Peyer's patch (tissue), 4 donors: ENCODE results near the gene PAX8. TPM values are rescaled to one million over a fixed set of nuclear protein-coding genes. Genes with fewer than 3 reads are reported as not detected.

Experiments
- DNase-seq, 3 donors: peaks; one replicate each; pipeline ENCODE4 v3.0.0-alpha.2; 2017 to 2019
- H3K27ac ChIP-seq, 4 donors: fragments of 200-600 bp; sonication (generic); one replicate each; pipeline ENCODE4 v1.5.1; 2016 to 2019
- H3K27me3 ChIP-seq, 2 donors: fragments of 200-600 bp; sonication (generic); one replicate each; pipeline ENCODE4 v1.5.1; 2019
- H3K36me3 ChIP-seq, 3 donors: fragments of 200-600 bp; sonication (generic); one replicate each; pipeline ENCODE4 v1.5.1; 2016 to 2019
- H3K4me1 ChIP-seq, 4 donors: fragments of 200-600 bp; sonication (generic); one replicate each; pipeline ENCODE4 v1.5.1; 2016 to 2019
- H3K4me3 ChIP-seq, 4 donors: fragments of 200-600 bp; sonication (generic); 1 replicate in 3 of 4; 2 replicates in 1 of 4; pipeline ENCODE4 v1.5.1; 2016 to 2019; ENCODE audit warnings: mild to moderate bottlenecking in 1 of 4
- H3K9me3 ChIP-seq, 4 donors: fragments of 200-600 bp; sonication (generic); one replicate each; pipeline ENCODE4 v1.5.1; 2016 to 2019; ENCODE audit warnings: mild to moderate bottlenecking in 1 of 4
- POLR2A ChIP-seq, 2 donors: fragments of 450-650 bp; IDR thresholded peaks; one replicate each; pipeline ENCODE4 v1.5.1; 2017; ENCODE audit warnings: antibody characterized with exemption in 2 of 2, mild to moderate bottlenecking in 2 of 2, moderate library complexity in 2 of 2
- total RNA-seq, 4 donors: library from RNA; depleted of rRNA; stranded (reverse); fragments of >200 nt; gene quantifications; one replicate each; pipeline ENCODE4 v1.1.0, GENCODE V29; 2016
- TF ChIP-seq, protein P1 (sequence below), 6 experiments: fragments of 450-650 bp in 4 of 6; fragments of 200-600 bp in 2 of 6; sonication (generic) in 1 of 6; IDR thresholded peaks; one replicate each; pipeline ENCODE4 v1.5.1; 2017 to 2019; ENCODE audit warnings: antibody characterized with exemption in 6 of 6, mild to moderate bottlenecking in 3 of 6, moderate library complexity in 1 of 6

PAX8 gene
- total RNA-seq, 4 donors from 2014 or later: 3.3 to 22.1 (median 14.2) TPM

- Histone ChIP-seq H3K4me1 (peaks cover 3 to 33% (median 13%) of the 10 kb centered on the region in 4 donors), H3K27me3 (no peaks in the 10 kb centered on the region), H3K27ac (peak overlapping the region; percentile 54 to 86 (median 80)), H3K36me3 (no peaks in the 10 kb centered on the region), H3K4me3 (no peak overlapping the region), H3K9me3 (no peaks in the 10 kb centered on the region)
- no peak for DNase-seq
- no peak for TF ChIP-seq POLR2A (IDR thresholded peaks at IDR 0.05)
- TF ChIP-seq, protein P1, sequence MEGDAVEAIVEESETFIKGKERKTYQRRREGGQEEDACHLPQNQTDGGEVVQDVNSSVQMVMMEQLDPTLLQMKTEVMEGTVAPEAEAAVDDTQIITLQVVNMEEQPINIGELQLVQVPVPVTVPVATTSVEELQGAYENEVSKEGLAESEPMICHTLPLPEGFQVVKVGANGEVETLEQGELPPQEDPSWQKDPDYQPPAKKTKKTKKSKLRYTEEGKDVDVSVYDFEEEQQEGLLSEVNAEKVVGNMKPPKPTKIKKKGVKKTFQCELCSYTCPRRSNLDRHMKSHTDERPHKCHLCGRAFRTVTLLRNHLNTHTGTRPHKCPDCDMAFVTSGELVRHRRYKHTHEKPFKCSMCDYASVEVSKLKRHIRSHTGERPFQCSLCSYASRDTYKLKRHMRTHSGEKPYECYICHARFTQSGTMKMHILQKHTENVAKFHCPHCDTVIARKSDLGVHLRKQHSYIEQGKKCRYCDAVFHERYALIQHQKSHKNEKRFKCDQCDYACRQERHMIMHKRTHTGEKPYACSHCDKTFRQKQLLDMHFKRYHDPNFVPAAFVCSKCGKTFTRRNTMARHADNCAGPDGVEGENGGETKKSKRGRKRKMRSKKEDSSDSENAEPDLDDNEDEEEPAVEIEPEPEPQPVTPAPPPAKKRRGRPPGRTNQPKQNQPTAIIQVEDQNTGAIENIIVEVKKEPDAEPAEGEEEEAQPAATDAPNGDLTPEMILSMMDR (IDR thresholded peaks at IDR 0.05): no peak
These were observed 110.8 kb downstream of the PAX8 start for GRCh38 chr2:113167962-113168340.

GRCh38 chr2:113167115-113167932, 111.4 kb downstream of the PAX8 start:
- Histone ChIP-seq H3K4me3 (no peak overlapping the region), H3K27me3 (no peaks in the 10 kb centered on the region), H3K4me1 (peaks cover 3 to 32% (median 10%) of the 10 kb centered on the region in 4 donors), H3K9me3 (no peaks in the 10 kb centered on the region), H3K36me3 (no peaks in the 10 kb centered on the region), H3K27ac (peak overlapping the region; percentile 54 to 86 (median 80))
- DNase-seq: peak in 2 of 3 donors; percentile 90 to 91
- TF ChIP-seq, protein P1 (IDR thresholded peaks at IDR 0.05): peak in 2 of 6 experiments; percentile 7 to 10
- TF ChIP-seq POLR2A (IDR thresholded peaks at IDR 0.05): peak; percentile 81 to 85

DNA sequence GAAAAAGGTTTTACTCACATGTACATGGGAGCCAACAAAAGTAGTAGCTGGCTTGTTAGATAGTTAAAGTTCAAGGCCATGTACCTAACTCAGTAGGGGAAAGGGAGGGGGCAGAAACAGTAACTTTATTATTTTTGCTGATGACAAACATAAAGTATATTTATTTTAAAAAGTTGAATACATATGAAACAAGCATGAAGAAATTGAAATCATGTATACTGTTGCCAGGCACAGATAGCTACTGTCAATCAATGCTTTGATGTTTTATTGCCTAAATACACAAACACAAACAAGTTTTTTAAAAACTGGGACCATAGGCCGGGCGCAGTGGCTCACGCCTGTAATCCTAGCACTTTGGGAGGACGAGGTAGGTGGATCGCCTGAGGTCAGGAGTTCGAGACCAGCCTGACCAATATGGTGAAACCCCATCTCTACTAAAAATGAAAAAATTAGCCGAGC, 112.5 kb downstream of the PAX8 start:
- H3K9me3 ChIP-seq: no peaks in the 10 kb centered on the region
- DNase-seq: peak in 1 of 3 donors; percentile 22
- no peaks in the 10 kb centered on the region for H3K27me3 ChIP-seq
- peak overlapping the region in 3 of 4 donors; percentile 54 to 86 (median 83) for H3K27ac ChIP-seq
- H3K4me1 ChIP-seq: peaks cover 3 to 32% (median 10%) of the 10 kb centered on the region in 4 donors
- no peak overlapping the region for H3K4me3 ChIP-seq
- H3K36me3 ChIP-seq: no peaks in the 10 kb centered on the region
- TF ChIP-seq, protein P1 (IDR thresholded peaks at IDR 0.05): no peak
- TF ChIP-seq POLR2A (IDR thresholded peaks at IDR 0.05): no peak

Other genes with a start within 250 kb of the PAX8 start
- not detected for gene IL36B, start 226.1 kb downstream of the PAX8 start, total RNA-seq
- not detected for gene IL36RN, start 219.7 kb downstream of the PAX8 start, total RNA-seq
- gene IL1F10, start 211.0 kb downstream of the PAX8 start, total RNA-seq: not detected
- gene IL1RN, start 151.3 kb downstream of the PAX8 start, total RNA-seq: 10 to 100 TPM in 2 of 4 donors, 1 to 10 TPM in 1, not detected in 1; 8.0 to 42.7 (median 17.7) TPM
- 100 to 1,000 TPM; 125 to 284 (median 212) TPM for gene PSD4, start 105.0 kb downstream of the PAX8 start, total RNA-seq
- 10 to 100 TPM; 18.2 to 41.3 (median 31.8) TPM for gene ZNG1B, start 158.8 kb upstream of the PAX8 start, total RNA-seq
- under 1 TPM in 1 of 4 donors, not detected in 3; 0.40 TPM for gene FOXD4L1, start 219.7 kb upstream of the PAX8 start, total RNA-seq